Psoas muscle (tissue), 8 donors: ENCODE measurements around the gene ZFYVE19. TPM values are rescaled to one million over a fixed set of nuclear protein-coding genes. Genes with fewer than 3 reads are reported as not detected.
A peak's percentile ranks its signal among the peaks of the same experiment; 100 is the strongest.

Source experiments
- ATAC-seq, 4 donors: fragments of 200-7000 bp; cut with Tn5 transposase; one replicate each; pipeline ENCODE4 v1.9.1; 2020; ENCODE audit warnings: moderate library complexity in 3 of 4, mild to moderate bottlenecking in 2 of 4
- DNase-seq, 2 donors: peaks; one replicate each; pipeline ENCODE4 v3.0.0-alpha.2; 2020
- H3K27ac ChIP-seq: fragments of 200-600 bp; one replicate; pipeline ENCODE4 v1.8.0; 2022
- H3K27me3 ChIP-seq, 3 donors: fragments of 200-600 bp in 1 of 3; one replicate each; pipeline versions ENCODE4 v1.6.1 to v1.8.0; 2013 to 2022; ENCODE audit warnings: low read length in 2 of 3, mild to moderate bottlenecking in 2 of 3, moderate library complexity in 1 of 3; ENCODE audit not compliant: insufficient read depth in 3 of 3
- H3K36me3 ChIP-seq, 2 donors: fragments of 200-600 bp in 1 of 2; one replicate each; pipeline versions ENCODE4 v1.6.1 to v1.8.0; 2013 to 2022; ENCODE audit warnings: low read depth in 1 of 2, mild to moderate bottlenecking in 1 of 2, moderate library complexity in 1 of 2; ENCODE audit not compliant: insufficient read depth in 1 of 2
- H3K4me1 ChIP-seq: fragments of 200-600 bp; one replicate; pipeline ENCODE4 v1.8.0; 2022
- H3K4me3 ChIP-seq: fragments of 200-600 bp; one replicate; pipeline ENCODE4 v1.8.0; 2022; ENCODE audit warnings: mild to moderate bottlenecking
- H3K9me3 ChIP-seq: fragments of 200-600 bp; one replicate; pipeline ENCODE4 v1.8.0; 2022
- WGBS, 3 donors: extraction: QIAGEN DNeasy Blood & Tissue Kit; methylation state at CpG; one replicate each; pipeline versions ENCODE4 v1.1.6 to v1.1.7; 2013; 5-methylcytosine and 5-hydroxymethylcytosine counted together
- intact Hi-C, 2 donors: fragments of 100-400 bp; cut with DNase I; formaldehyde crosslinking; loops; one replicate each; pipeline versions ENCODE4 v1.11.0 to v1.14.2; 2022
- polyA plus RNA-seq, 3 donors: library from polyadenylated mRNA; stranded (reverse); fragments of 200-250 nt; gene quantifications; one replicate each; pipeline ENCODE4 v1.2.3, GENCODE V29; 2013
- total RNA-seq, 4 donors: library from RNA; stranded (reverse); fragmentation: NEBNext Ultra II Directional in 2 of 4; extraction: Animal tissue kit (Norgen Biotek cat#: 25700) in 2 of 4; gene quantifications; one replicate each; pipeline versions ENCODE4 v1.2.1 to v1.2.4, GENCODE V29; 2021 to 2023
- TF ChIP-seq, protein P1 (sequence below): fragments of 200-600 bp; IDR thresholded peaks from one replicate; pipeline ENCODE4 v1.8.0; 2022; ENCODE audit warnings: antibody characterized with exemption
- donor health status: healthy with polysubstance abuse.
- donor health status: DM: no; HTN: no; CAD: no; lungs with moderate emphysema.
- donor health status: Bipolar disorder and iron deficiency.
- donor health status: healthy.
- donor health status: DM: yes; HTN: yes; CAD: no.
- donor health status: DM: no; HTN: no; CAD: no.
- donor health status: DM: no; HTN: no; CAD: no.
- donor health status: DM: yes; HTN: yes; CAD: no.

The ZFYVE19 gene
- total and polyA plus RNA-seq, 7 donors: 9.1 to 31.5 (median 12.4) TPM

DNA sequence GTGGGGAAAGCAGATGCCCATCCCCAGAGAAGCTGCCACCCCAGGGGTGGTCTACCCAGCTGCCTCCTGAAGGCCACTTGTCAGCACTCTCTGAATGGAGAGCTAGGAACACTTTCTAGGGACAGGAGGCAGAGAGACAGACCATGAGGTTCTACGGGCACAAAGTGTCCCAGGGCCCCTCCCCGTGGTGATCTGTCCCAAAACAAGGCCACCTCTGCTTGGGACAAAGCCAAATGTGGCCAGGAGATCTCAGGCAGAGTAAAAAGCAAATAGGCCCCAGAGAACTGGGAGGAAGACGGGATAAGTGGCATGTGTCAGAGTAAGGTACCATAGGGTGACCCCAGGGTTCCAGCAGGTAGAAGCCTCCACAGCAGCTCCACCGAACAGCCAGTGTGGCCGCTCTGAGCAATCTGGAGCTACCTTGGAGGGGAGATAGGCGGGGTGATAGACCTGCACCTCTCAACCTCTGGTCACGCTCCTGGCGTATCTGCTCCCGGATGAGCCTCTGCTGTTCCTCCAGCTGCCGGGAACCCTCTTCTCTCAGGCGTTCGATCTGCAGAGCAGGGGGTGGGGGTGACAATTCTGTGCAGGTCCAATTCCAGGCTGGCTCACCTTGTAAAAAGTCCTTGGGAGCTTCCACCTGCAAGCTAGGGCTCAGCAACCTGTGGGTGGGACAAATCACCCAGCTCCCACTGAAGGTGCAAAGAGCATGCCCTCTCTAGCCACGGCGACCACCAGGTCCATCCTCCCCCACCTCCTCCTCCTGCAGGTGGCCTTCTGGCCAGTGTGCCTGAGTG, 31.0 kb upstream of the ZFYVE19 start:
- peak in 1 of 2 donors; percentile 31 for DNase-seq

DNA sequence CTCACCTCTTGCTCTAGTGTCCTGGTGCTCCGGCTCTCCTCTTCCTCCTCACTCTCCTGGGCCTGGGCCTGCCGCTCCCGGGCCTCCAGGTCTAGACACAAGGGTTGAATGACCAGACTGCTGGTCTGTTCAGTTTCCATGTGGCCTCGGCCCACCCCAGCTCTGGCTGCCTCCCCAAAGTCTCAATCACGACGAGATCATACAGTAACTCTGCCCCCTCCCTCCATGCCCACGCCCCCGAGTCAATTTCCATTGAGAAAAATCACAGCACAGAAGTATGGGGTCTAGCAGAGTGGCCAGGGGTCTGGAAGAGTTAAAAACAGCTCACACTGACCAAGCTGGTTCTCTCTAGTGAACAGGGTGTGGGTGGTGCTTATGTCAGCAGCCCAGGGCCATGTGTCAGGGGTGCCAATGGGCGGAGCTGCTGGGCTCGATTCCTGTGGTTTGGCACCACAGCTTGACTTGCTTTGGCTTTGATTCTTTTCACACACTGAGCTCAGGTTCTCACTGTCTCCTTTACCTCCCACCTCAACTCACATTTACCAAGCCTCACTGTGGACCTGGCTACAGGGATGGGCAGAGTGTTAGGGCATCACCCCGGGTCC, 30.2 kb upstream of the ZFYVE19 start:
- no peak overlapping the region for H3K4me3 ChIP-seq
- peaks cover 8% of the 10 kb centered on the region for H3K4me1 ChIP-seq
- TF ChIP-seq, protein P1, sequence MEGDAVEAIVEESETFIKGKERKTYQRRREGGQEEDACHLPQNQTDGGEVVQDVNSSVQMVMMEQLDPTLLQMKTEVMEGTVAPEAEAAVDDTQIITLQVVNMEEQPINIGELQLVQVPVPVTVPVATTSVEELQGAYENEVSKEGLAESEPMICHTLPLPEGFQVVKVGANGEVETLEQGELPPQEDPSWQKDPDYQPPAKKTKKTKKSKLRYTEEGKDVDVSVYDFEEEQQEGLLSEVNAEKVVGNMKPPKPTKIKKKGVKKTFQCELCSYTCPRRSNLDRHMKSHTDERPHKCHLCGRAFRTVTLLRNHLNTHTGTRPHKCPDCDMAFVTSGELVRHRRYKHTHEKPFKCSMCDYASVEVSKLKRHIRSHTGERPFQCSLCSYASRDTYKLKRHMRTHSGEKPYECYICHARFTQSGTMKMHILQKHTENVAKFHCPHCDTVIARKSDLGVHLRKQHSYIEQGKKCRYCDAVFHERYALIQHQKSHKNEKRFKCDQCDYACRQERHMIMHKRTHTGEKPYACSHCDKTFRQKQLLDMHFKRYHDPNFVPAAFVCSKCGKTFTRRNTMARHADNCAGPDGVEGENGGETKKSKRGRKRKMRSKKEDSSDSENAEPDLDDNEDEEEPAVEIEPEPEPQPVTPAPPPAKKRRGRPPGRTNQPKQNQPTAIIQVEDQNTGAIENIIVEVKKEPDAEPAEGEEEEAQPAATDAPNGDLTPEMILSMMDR: no peak
- ATAC-seq: peak; percentile 89 to 97 (median 94)
- 48 to 69% (median 52%) methylated on average over 10 to 11 of the region's 11 CpGs for WGBS, 3 donors
- H3K9me3 ChIP-seq: no peaks in the 10 kb centered on the region
- H3K27me3 ChIP-seq: no peaks in the 10 kb centered on the region
- DNase-seq: peak; percentile 52 to 73
- peaks cover 15 to 81% of the 10 kb centered on the region in 2 donors for H3K36me3 ChIP-seq
- peak overlapping the region; percentile 33 for H3K27ac ChIP-seq
- intact Hi-C loops: loop anchor here in 1 of 2 donors (2.0 kb wide), 1 partner anchor 104 kb away; no protein-coding TSS in a partner anchor

More for the DNA sequence above, 31.0 kb upstream of the ZFYVE19 start:
- no peak for ATAC-seq
- no peaks in the 10 kb centered on the region for H3K9me3 ChIP-seq
- H3K4me1 ChIP-seq: peaks cover 8% of the 10 kb centered on the region
- no peak overlapping the region for H3K4me3 ChIP-seq
- peak overlapping the region; percentile 33 for H3K27ac ChIP-seq
- peaks cover 15 to 86% of the 10 kb centered on the region in 2 donors for H3K36me3 ChIP-seq
- TF ChIP-seq, protein P1: no peak
- intact Hi-C loops: loop anchor here in 1 of 2 donors (2.0 kb wide), 1 partner anchor 103 kb away; no protein-coding TSS in a partner anchor
- H3K27me3 ChIP-seq: no peaks in the 10 kb centered on the region
- WGBS, 3 donors: 93 to 97% (median 96%) methylated on average over 14 of the region's 14 CpGs

- Histone ChIP-seq H3K27me3 (no peaks in the 10 kb centered on the region), H3K36me3 (peaks cover 6 to 23% of the 10 kb centered on the region in 2 donors), H3K9me3 (no peaks in the 10 kb centered on the region), H3K4me3 (no peak overlapping the region), H3K4me1 (peaks cover 10% of the 10 kb centered on the region), H3K27ac (no peak overlapping the region)
- TF ChIP-seq, protein P1: peak; percentile 56
- WGBS, 3 donors: 64 to 69% (median 66%) methylated on average over 8 of the region's 8 CpGs
- intact Hi-C loops: loop anchor here (10.0 kb wide), 2 partner anchors 62 to 198 kb away; partner anchors contain the start of gene SPINT1 (in 2 of the 2)
- DNase-seq: peak in 1 of 2 donors; percentile 70
- peak; percentile 66 to 79 (median 73) for ATAC-seq
Measured at GRCh38 chr15:40782609-40783227, 24.2 kb upstream of the ZFYVE19 start.

DNA sequence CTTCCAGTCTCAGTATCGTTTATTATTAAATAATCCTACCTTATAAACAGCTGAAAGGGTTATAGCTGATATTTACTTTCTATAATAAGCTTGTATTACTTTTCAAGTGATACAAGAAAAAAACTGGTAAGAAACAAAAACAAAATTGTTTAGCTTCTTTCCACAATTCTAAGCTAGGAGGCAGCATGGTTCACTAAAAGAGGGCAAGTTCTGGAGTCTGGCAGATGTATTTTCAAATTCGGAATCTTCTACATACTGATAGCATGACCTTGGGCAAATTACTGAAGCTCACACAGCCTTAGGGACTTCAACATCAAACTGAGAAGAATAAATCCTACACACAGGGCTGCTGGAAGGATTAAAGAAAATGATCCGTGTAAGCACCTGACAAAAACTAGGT, 21.7 kb upstream of the ZFYVE19 start:
- intact Hi-C loops: loop anchor here (10.0 kb wide), 2 partner anchors 60 to 200 kb away; partner anchors contain the start of gene SPINT1 (in 2 of the 2)
- H3K9me3 ChIP-seq: no peaks in the 10 kb centered on the region
- 65 to 78% (median 75%) methylated on average over 3 of the region's 3 CpGs for WGBS, 3 donors
- TF ChIP-seq, protein P1: no peak
- H3K4me1 ChIP-seq: peaks cover 14% of the 10 kb centered on the region
- no peak overlapping the region for H3K27ac ChIP-seq
- no peak for ATAC-seq
- no peak for DNase-seq
- H3K27me3 ChIP-seq: no peaks in the 10 kb centered on the region
- H3K4me3 ChIP-seq: no peak overlapping the region
- H3K36me3 ChIP-seq: no peaks in the 10 kb centered on the region
